Effector memory CD4-positive, alpha-beta T cell (primary cell): Measurements from ENCODE around the gene FGGY.
"Not testable (repeated sequence)": the region's sequence is repeated elsewhere in the genome, so short reads cannot be mapped to it uniquely, and the experiment has no call there.

Experiments used
- DNase-seq, 3 donors: peaks; one replicate each; pipeline ENCODE4 v3.0.0-alpha.2; 2020
- H3K27ac ChIP-seq: 2 replicates; pipeline ENCODE4 v1.7.0; 2013; ENCODE audit warnings: mild to moderate bottlenecking, low read length, moderate library complexity; ENCODE audit not compliant: insufficient read depth, poor library complexity, severe bottlenecking
- H3K27me3 ChIP-seq: replicated peaks from 2 replicates; pipeline ENCODE4 v1.7.0; 2013; ENCODE audit warnings: mild to moderate bottlenecking, low read length; ENCODE audit not compliant: insufficient read depth, control insufficient read depth, poor library complexity, severe bottlenecking
- H3K36me3 ChIP-seq: 2 replicates; pipeline ENCODE4 v1.7.0; 2013; ENCODE audit warnings: mild to moderate bottlenecking, low read length, moderate library complexity; ENCODE audit not compliant: control insufficient read depth, insufficient read depth
- H3K4me1 ChIP-seq: 2 replicates; pipeline ENCODE4 v1.7.0; 2013; ENCODE audit warnings: low read length, mild to moderate bottlenecking; ENCODE audit not compliant: control insufficient read depth, insufficient read depth, poor library complexity, severe bottlenecking
- H3K4me3 ChIP-seq: 2 replicates; pipeline ENCODE4 v1.7.0; 2013; ENCODE audit warnings: low read length, low read depth, mild to moderate bottlenecking; ENCODE audit not compliant: insufficient read depth, poor library complexity, severe bottlenecking
- H3K9me3 ChIP-seq: 2 replicates; pipeline ENCODE4 v1.7.0; 2013; ENCODE audit warnings: mild to moderate bottlenecking, low read length, moderate library complexity; ENCODE audit not compliant: control insufficient read depth

Gene FGGY

GRCh38 chr1:59446257-59446901 is 149.5 kb downstream of the FGGY start:
- Histone ChIP-seq H3K4me3 (no peak overlapping the region), H3K9me3 (no peaks in the 10 kb centered on the region), H3K36me3 (no peaks in the 10 kb centered on the region), H3K27ac (no peak overlapping the region), H3K4me1 (no peaks in the 10 kb centered on the region), H3K27me3 (no peaks in the 10 kb centered on the region)
- no peak for DNase-seq

- Histone ChIP-seq H3K4me3 (no peak overlapping the region), H3K9me3 (no peaks in the 10 kb centered on the region), H3K4me1 (no peaks in the 10 kb centered on the region), H3K36me3 (no peaks in the 10 kb centered on the region), H3K27me3 (no peaks in the 10 kb centered on the region), H3K27ac (no peak overlapping the region)
- no peak for DNase-seq
Observed at GRCh38 chr1:59452026-59452425, 155.1 kb downstream of the FGGY start.

- no peaks in the 10 kb centered on the region for H3K9me3 ChIP-seq
- no peak overlapping the region for H3K4me3 ChIP-seq
- no peaks in the 10 kb centered on the region for H3K36me3 ChIP-seq
- H3K27ac ChIP-seq = no peak overlapping the region
- no peaks in the 10 kb centered on the region for H3K4me1 ChIP-seq
- H3K27me3 ChIP-seq = no peaks in the 10 kb centered on the region
- DNase-seq = no peak
Observed at GRCh38 chr1:59452559-59452958, 155.7 kb downstream of the FGGY start.

- Histone ChIP-seq H3K9me3 (no peaks in the 10 kb centered on the region), H3K27me3 (no peaks in the 10 kb centered on the region), H3K4me3 (no peak overlapping the region), H3K36me3 (no peaks in the 10 kb centered on the region), H3K4me1 (no peaks in the 10 kb centered on the region), H3K27ac (no peak overlapping the region)
- DNase-seq = no peak
Observed at GRCh38 chr1:59453297-59453968, 156.5 kb downstream of the FGGY start.

- Histone ChIP-seq H3K9me3 (no peaks in the 10 kb centered on the region), H3K4me1 (no peaks in the 10 kb centered on the region), H3K27ac (no peak overlapping the region), H3K36me3 (no peaks in the 10 kb centered on the region), H3K4me3 (no peak overlapping the region), H3K27me3 (no peaks in the 10 kb centered on the region)
- DNase-seq = no peak
Observed at GRCh38 chr1:59455206-59455605, 158.3 kb downstream of the FGGY start.

- Histone ChIP-seq H3K9me3 (no peaks in the 10 kb centered on the region), H3K36me3 (no peaks in the 10 kb centered on the region), H3K4me3 (no peak overlapping the region), H3K27me3 (no peaks in the 10 kb centered on the region), H3K27ac (no peak overlapping the region), H3K4me1 (no peaks in the 10 kb centered on the region)
- DNase-seq = no peak
Observed at GRCh38 chr1:59457786-59458185, 160.9 kb downstream of the FGGY start.

- H3K27me3 ChIP-seq = no peaks in the 10 kb centered on the region
- H3K36me3 ChIP-seq = no peaks in the 10 kb centered on the region
- no peaks in the 10 kb centered on the region for H3K4me1 ChIP-seq
- no peak overlapping the region for H3K27ac ChIP-seq
- H3K4me3 ChIP-seq = no peak overlapping the region
- no peak for DNase-seq
- no peaks in the 10 kb centered on the region for H3K9me3 ChIP-seq
Observed at GRCh38 chr1:59458884-59459283, 162.0 kb downstream of the FGGY start.

GRCh38 chr1:59462942-59463341 is 166.0 kb downstream of the FGGY start:
- not testable (repeated sequence) for H3K27me3 ChIP-seq, H3K4me1 ChIP-seq, H3K9me3 ChIP-seq, H3K27ac ChIP-seq, H3K36me3 ChIP-seq, H3K4me3 ChIP-seq, DNase-seq

- not testable (repeated sequence) for H3K4me3 ChIP-seq, DNase-seq, H3K27ac ChIP-seq, H3K36me3 ChIP-seq, H3K4me1 ChIP-seq, H3K9me3 ChIP-seq, H3K27me3 ChIP-seq
Observed at GRCh38 chr1:59465478-59465877, 168.6 kb downstream of the FGGY start.

- Histone ChIP-seq H3K27ac (no peak overlapping the region), H3K9me3 (no peaks in the 10 kb centered on the region), H3K4me3 (no peak overlapping the region), H3K4me1 (no peaks in the 10 kb centered on the region), H3K27me3 (no peaks in the 10 kb centered on the region), H3K36me3 (no peaks in the 10 kb centered on the region)
- DNase-seq = no peak
Observed at GRCh38 chr1:59468828-59469428, 172.0 kb downstream of the FGGY start.
